Spleen (tissue), 11 donors: ENCODE measurements around the gene C11orf87. TPM values are rescaled to one million over a fixed set of nuclear protein-coding genes. Genes with fewer than 3 reads are reported as not detected.

ENCODE experiments used
- DNase-seq: peaks from one replicate; pipeline ENCODE4 v3.0.0-alpha.2; 2020
- H3K27ac ChIP-seq, 8 donors: fragments of 200-600 bp; sonication (generic) in 7 of 8; 1 replicate in 4 of 8; 2 replicates in 4 of 8; pipeline versions ENCODE4 v1.5.0 to v1.8.0; 2016 to 2021; ENCODE audit warnings: inconsistent platforms in 4 of 8, mild to moderate bottlenecking in 4 of 8, moderate library complexity in 1 of 8
- H3K27me3 ChIP-seq, 7 donors: fragments of 200-600 bp; sonication (generic) in 6 of 7; replicated peaks in 1 of 7; 1 replicate in 4 of 7; 2 replicates in 3 of 7; pipeline versions ENCODE4 v1.5.0 to v1.8.0; 2016 to 2021; ENCODE audit warnings: inconsistent platforms in 3 of 7, mild to moderate bottlenecking in 1 of 7
- H3K36me3 ChIP-seq, 6 donors: fragments of 200-600 bp; sonication (generic) in 5 of 6; 1 replicate in 4 of 6; 2 replicates in 2 of 6; pipeline versions ENCODE4 v1.5.0 to v1.8.0; 2016 to 2021; ENCODE audit warnings: inconsistent platforms in 2 of 6
- H3K4me1 ChIP-seq, 6 donors: fragments of 200-600 bp; sonication (generic) in 5 of 6; 1 replicate in 3 of 6; 2 replicates in 3 of 6; pipeline versions ENCODE4 v1.5.0 to v1.8.0; 2016 to 2021; ENCODE audit warnings: inconsistent platforms in 3 of 6
- H3K4me3 ChIP-seq, 8 donors: fragments of 200-600 bp; sonication (generic) in 7 of 8; 1 replicate in 4 of 8; 2 replicates in 4 of 8; pipeline versions ENCODE4 v1.5.0 to v1.8.0; 2016 to 2021; ENCODE audit warnings: inconsistent platforms in 4 of 8, mild to moderate bottlenecking in 4 of 8, moderate library complexity in 2 of 8
- H3K9me3 ChIP-seq, 8 donors: fragments of 200-600 bp; sonication (generic) in 7 of 8; 1 replicate in 4 of 8; 2 replicates in 4 of 8; pipeline versions ENCODE4 v1.5.0 to v1.8.0; 2016 to 2021; ENCODE audit warnings: inconsistent platforms in 4 of 8
- CTCF ChIP-seq, 11 experiments: fragments of 200-600 bp in 7 of 11; fragments of 450-650 bp in 4 of 11; sonication (generic) in 4 of 11; IDR thresholded peaks in 8 of 11; conservative IDR thresholded peaks in 3 of 11; 1 replicate in 7 of 11; 2 replicates in 4 of 11; pipeline versions ENCODE4 v1.4.0 to v1.8.0; 2016 to 2021; ENCODE audit warnings: antibody characterized with exemption in 11 of 11, inconsistent platforms in 4 of 11, mild to moderate bottlenecking in 1 of 11
- POLR2A ChIP-seq, 3 donors: fragments of 450-650 bp; IDR thresholded peaks; one replicate each; pipeline ENCODE4 v1.5.1; 2017; ENCODE audit warnings: antibody characterized with exemption in 3 of 3, mild to moderate bottlenecking in 1 of 3
- POLR2AphosphoS5 ChIP-seq, 3 donors: sonication (generic); formaldehyde crosslinking; IDR thresholded peaks; one replicate each; pipeline ENCODE4 v1.5.1; 2017; ENCODE audit warnings: antibody characterized with exemption in 3 of 3
- WGBS, 5 donors: extraction: QIAGEN DNeasy Blood & Tissue Kit in 3 of 5; methylation state at CpG; one replicate each; pipeline versions ENCODE4 v1.1.5 to v1.1.7; 2013 to 2018; 5-methylcytosine and 5-hydroxymethylcytosine counted together
- intact Hi-C: fragments of 100-400 bp; cut with DNase I; formaldehyde crosslinking; loops from one replicate; pipeline ENCODE4 v1.15.0; 2023; ENCODE audit warnings: low total_unique reads
- polyA plus RNA-seq, 3 donors: library from polyadenylated mRNA; stranded (reverse); fragments of 200-250 nt; gene quantifications; one replicate each; pipeline ENCODE4 v1.2.1, GENCODE V29; 2013
- total RNA-seq, 7 donors: library from RNA; depleted of rRNA in 3 of 7; stranded (reverse); fragments of >200 nt in 3 of 7; fragmentation: NEBNext Ultra II Directional in 4 of 7; extraction: Animal tissue kit (Norgen Biotek cat#: 25700) in 4 of 7; gene quantifications; one replicate each; pipeline versions ENCODE4 v1.1.0 to v1.2.1, GENCODE V29; 2016 to 2021
- donor health status: healthy with polysubstance abuse.
- donor health status: DM: no; HTN: no; CAD: no; lungs with moderate emphysema.
- donor health status: DM: no; HTN: no; CAD: no.
- donor health status: Bipolar disorder and iron deficiency.
- donor health status: healthy.
- donor health status: DM: no; HTN: no; CAD: no.
- donor health status: DM: yes; HTN: yes; CAD: no.

C11orf87 gene
- total and polyA plus RNA-seq, 10 donors: 0.02 to 0.42 (median 0.11) TPM; not detected in 4

GRCh38 chr11:109426442-109427240 lies 4.7 kb downstream of the C11orf87 start:
- no peak for TF ChIP-seq POLR2AphosphoS5 (IDR thresholded peaks at IDR 0.05)
- TF ChIP-seq POLR2A (IDR thresholded peaks at IDR 0.05): no peak
- TF ChIP-seq CTCF (IDR thresholded peaks at IDR 0.05 in 8 of 11, conservative IDR thresholded peaks at IDR 0.05 in 3 of 11): no peak
- no peak overlapping the region for H3K27ac ChIP-seq
- WGBS, 5 donors: 63 to 68% (median 65%) methylated on average over 4 of the region's 4 CpGs

DNA sequence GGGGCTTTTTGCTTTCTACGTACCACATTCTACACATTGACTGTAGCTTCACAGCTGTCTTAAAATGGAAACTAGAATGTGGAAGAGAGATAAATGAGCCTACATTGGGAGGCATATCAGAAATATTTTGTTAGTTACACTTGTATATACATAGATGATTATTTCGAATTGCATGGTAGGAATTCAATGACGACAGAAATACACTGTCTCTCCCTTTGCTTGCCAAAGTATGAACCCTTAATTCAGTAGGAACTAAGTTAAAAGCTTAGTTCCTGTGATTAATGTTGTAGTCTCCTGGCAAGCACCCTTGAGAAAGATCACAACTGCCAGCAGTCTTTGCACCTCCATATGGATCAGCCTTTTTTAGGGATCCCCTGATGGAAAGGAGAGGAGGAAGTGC lies 10.1 kb downstream of the C11orf87 start:
- intact Hi-C loops: no loop called here
- Histone ChIP-seq H3K9me3 (no peaks in the 10 kb centered on the region), H3K4me1 (no peaks in the 10 kb centered on the region), H3K27ac (no peak overlapping the region), H3K36me3 (no peaks in the 10 kb centered on the region), H3K27me3 (no peaks in the 10 kb centered on the region), H3K4me3 (no peak overlapping the region)
- WGBS, 5 donors: 59 to 83% (median 70%) methylated on average over 3 of the region's 3 CpGs
- DNase-seq: no peak
- TF ChIP-seq CTCF (IDR thresholded peaks at IDR 0.05 in 8 of 11, conservative IDR thresholded peaks at IDR 0.05 in 3 of 11): no peak
- TF ChIP-seq POLR2AphosphoS5 (IDR thresholded peaks at IDR 0.05): no peak
- no peak for TF ChIP-seq POLR2A (IDR thresholded peaks at IDR 0.05)

More at GRCh38 chr11:109426442-109427240, 4.7 kb downstream of the C11orf87 start:
- Histone ChIP-seq H3K4me3 (no peak overlapping the region), H3K4me1 (peaks cover 0 to 28% (median 13%) of the 10 kb centered on the region in 6 donors), H3K27me3 (peaks cover 6 to 41% (median 32%) of the 10 kb centered on the region in 7 donors), H3K36me3 (no peaks in the 10 kb centered on the region), H3K9me3 (no peaks in the 10 kb centered on the region)
- intact Hi-C loops: no loop called here
- DNase-seq: no peak

GRCh38 chr11:109433753-109434256 lies 11.8 kb downstream of the C11orf87 start:
- Histone ChIP-seq H3K27ac (no peak overlapping the region), H3K36me3 (no peaks in the 10 kb centered on the region), H3K9me3 (no peaks in the 10 kb centered on the region), H3K4me3 (no peak overlapping the region), H3K4me1 (no peaks in the 10 kb centered on the region), H3K27me3 (no peaks in the 10 kb centered on the region)
- WGBS, 5 donors: 52 to 67% (median 59%) methylated on average over 3 of the region's 3 CpGs
- intact Hi-C loops: no loop called here
- TF ChIP-seq POLR2A (IDR thresholded peaks at IDR 0.05) (no peak), POLR2AphosphoS5 (IDR thresholded peaks at IDR 0.05) (no peak), CTCF (IDR thresholded peaks at IDR 0.05 in 8 of 11, conservative IDR thresholded peaks at IDR 0.05 in 3 of 11) (no peak)
- DNase-seq: no peak

DNA sequence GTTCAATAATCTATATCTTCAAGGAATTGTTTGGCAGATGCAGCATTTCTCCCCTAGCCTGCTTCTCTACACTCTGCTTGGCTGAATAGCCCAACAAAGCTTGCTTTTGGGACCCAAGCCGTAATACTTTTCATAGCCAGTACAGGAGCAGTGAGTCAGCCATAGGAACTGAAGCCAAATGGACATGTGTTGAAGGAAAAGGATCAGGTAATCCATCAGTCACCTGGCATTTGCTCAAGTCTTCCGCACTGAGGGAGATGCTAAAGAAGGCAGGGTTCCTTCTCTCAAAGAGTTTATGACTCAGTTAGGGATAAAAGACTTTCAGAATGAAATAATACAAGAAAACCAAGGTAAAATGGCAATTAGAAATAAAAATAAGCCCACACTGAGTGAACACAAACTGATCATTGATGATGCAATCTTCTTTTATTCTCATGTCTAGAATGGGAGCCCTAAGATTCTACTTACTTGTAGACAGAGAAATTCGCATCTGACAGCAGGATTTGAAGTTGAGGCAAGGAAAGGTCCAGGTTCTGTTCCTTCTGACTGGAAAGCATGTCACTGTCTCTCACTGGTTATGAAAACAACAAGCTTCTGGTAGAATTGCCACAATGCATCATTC lies 13.2 kb downstream of the C11orf87 start:
- H3K4me3 ChIP-seq: no peak overlapping the region
- TF ChIP-seq POLR2AphosphoS5 (IDR thresholded peaks at IDR 0.05): no peak
- no peak for TF ChIP-seq CTCF (IDR thresholded peaks at IDR 0.05 in 8 of 11, conservative IDR thresholded peaks at IDR 0.05 in 3 of 11)
- no peak for TF ChIP-seq POLR2A (IDR thresholded peaks at IDR 0.05)
- DNase-seq: no peak
- H3K27me3 ChIP-seq: no peaks in the 10 kb centered on the region
- no peaks in the 10 kb centered on the region for H3K36me3 ChIP-seq
- H3K4me1 ChIP-seq: no peaks in the 10 kb centered on the region
- 73 to 86% (median 74%) methylated on average over 3 of the region's 3 CpGs for WGBS, 5 donors
- no peak overlapping the region for H3K27ac ChIP-seq
- intact Hi-C loops: no loop called here
- no peaks in the 10 kb centered on the region for H3K9me3 ChIP-seq
